ENCODE results near the gene ZNF385A.

- no peak for TF ChIP-seq POLR2A (IDR thresholded peaks at IDR 0.05)
- TF ChIP-seq, protein P1, sequence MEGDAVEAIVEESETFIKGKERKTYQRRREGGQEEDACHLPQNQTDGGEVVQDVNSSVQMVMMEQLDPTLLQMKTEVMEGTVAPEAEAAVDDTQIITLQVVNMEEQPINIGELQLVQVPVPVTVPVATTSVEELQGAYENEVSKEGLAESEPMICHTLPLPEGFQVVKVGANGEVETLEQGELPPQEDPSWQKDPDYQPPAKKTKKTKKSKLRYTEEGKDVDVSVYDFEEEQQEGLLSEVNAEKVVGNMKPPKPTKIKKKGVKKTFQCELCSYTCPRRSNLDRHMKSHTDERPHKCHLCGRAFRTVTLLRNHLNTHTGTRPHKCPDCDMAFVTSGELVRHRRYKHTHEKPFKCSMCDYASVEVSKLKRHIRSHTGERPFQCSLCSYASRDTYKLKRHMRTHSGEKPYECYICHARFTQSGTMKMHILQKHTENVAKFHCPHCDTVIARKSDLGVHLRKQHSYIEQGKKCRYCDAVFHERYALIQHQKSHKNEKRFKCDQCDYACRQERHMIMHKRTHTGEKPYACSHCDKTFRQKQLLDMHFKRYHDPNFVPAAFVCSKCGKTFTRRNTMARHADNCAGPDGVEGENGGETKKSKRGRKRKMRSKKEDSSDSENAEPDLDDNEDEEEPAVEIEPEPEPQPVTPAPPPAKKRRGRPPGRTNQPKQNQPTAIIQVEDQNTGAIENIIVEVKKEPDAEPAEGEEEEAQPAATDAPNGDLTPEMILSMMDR (IDR thresholded peaks at IDR 0.05) = no peak
Observed at GRCh38 chr12:54384591-54385041, at the start of gene ZNF385A.
